ENCODE measurements around the gene AP1S3. TPM values are rescaled to one million over a fixed set of nuclear protein-coding genes. Genes with fewer than 3 reads are reported as not detected.

Gene AP1S3
- total RNA-seq, 1 donor from 2014 or later = 6.4 TPM

DNA sequence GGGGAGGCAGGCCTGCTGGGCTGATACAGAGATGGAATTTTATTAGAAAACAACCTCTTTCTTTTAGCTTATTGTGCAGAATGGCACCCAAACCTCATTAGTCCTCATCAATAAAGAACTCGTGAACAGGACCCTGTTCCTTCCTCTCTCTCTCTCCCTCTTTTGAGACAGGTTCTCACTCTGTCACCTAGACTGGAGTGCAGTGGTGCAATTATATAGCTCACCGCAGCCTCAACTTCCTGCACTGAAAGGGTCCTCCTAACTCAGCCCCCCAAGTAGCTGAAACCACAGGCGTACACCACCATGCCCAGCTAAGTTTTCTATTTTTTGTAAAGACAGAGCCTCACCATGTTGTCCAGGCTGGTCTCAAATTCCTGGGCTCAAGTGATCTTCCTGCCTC lies 21.7 kb upstream of the AP1S3 start:
- TF ChIP-seq, protein P1, sequence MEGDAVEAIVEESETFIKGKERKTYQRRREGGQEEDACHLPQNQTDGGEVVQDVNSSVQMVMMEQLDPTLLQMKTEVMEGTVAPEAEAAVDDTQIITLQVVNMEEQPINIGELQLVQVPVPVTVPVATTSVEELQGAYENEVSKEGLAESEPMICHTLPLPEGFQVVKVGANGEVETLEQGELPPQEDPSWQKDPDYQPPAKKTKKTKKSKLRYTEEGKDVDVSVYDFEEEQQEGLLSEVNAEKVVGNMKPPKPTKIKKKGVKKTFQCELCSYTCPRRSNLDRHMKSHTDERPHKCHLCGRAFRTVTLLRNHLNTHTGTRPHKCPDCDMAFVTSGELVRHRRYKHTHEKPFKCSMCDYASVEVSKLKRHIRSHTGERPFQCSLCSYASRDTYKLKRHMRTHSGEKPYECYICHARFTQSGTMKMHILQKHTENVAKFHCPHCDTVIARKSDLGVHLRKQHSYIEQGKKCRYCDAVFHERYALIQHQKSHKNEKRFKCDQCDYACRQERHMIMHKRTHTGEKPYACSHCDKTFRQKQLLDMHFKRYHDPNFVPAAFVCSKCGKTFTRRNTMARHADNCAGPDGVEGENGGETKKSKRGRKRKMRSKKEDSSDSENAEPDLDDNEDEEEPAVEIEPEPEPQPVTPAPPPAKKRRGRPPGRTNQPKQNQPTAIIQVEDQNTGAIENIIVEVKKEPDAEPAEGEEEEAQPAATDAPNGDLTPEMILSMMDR (IDR thresholded peaks at IDR 0.05) = no peak
- no peak for DNase-seq
- Histone ChIP-seq H3K36me3 (no peaks in the 10 kb centered on the region), H3K27ac (no peak overlapping the region), H3K4me3 (no peak overlapping the region), H3K27me3 (ENCODE audit: low read depth) (no peaks in the 10 kb centered on the region), H3K9me3 (no peaks in the 10 kb centered on the region), H3K4me1 (no peaks in the 10 kb centered on the region)
- intact Hi-C loops (cut with DNase I) = no loop called here
- no peak for ATAC-seq

GRCh38 chr2:223856584-223856983 lies 19.2 kb upstream of the AP1S3 start:
- intact Hi-C loops (cut with DNase I) = no loop called here
- TF ChIP-seq, protein P1 (IDR thresholded peaks at IDR 0.05) = no peak
- no peaks in the 10 kb centered on the region for H3K36me3 ChIP-seq
- no peaks in the 10 kb centered on the region for H3K27me3 ChIP-seq (ENCODE audit: low read depth)
- no peak overlapping the region for H3K27ac ChIP-seq
- ATAC-seq = no peak
- no peak overlapping the region for H3K4me3 ChIP-seq
- H3K9me3 ChIP-seq = no peaks in the 10 kb centered on the region
- no peaks in the 10 kb centered on the region for H3K4me1 ChIP-seq
- no peak for DNase-seq

GRCh38 chr2:223856021-223856420 lies 18.6 kb upstream of the AP1S3 start:
- no peaks in the 10 kb centered on the region for H3K4me1 ChIP-seq
- intact Hi-C loops (cut with DNase I) = no loop called here
- no peak for DNase-seq
- no peak for ATAC-seq
- no peaks in the 10 kb centered on the region for H3K36me3 ChIP-seq
- no peak overlapping the region for H3K27ac ChIP-seq
- TF ChIP-seq, protein P1 (IDR thresholded peaks at IDR 0.05) = no peak
- H3K9me3 ChIP-seq = no peaks in the 10 kb centered on the region
- H3K4me3 ChIP-seq = no peak overlapping the region
- no peaks in the 10 kb centered on the region for H3K27me3 ChIP-seq (ENCODE audit: low read depth)

DNA sequence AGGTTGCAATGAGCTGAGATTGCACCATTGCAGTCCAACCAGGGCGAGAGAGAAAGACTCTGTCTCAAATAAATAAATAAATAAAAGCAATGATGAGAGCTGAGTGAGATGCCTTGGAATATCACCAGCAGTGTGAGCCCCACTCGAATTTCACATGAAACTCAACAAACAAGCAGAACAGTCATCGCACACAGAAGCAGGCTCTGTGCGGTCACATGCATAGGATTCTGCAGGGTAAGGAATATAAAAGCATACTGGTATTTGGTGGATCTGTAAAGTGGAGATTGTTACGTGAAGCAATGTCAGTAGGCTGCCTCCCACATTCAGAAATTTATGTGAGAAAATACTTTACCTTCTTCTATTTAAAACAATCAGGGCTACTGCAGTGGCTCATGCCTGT lies 18.0 kb upstream of the AP1S3 start:
- DNase-seq (no peak), ATAC-seq (no peak)
- no peak overlapping the region for H3K4me3 ChIP-seq
- TF ChIP-seq, protein P1 (IDR thresholded peaks at IDR 0.05) = no peak
- H3K9me3 ChIP-seq = no peaks in the 10 kb centered on the region
- H3K4me1 ChIP-seq = no peaks in the 10 kb centered on the region
- H3K36me3 ChIP-seq = no peaks in the 10 kb centered on the region
- intact Hi-C loops (cut with DNase I) = no loop called here
- H3K27ac ChIP-seq = no peak overlapping the region
- no peaks in the 10 kb centered on the region for H3K27me3 ChIP-seq (ENCODE audit: low read depth)

- no peak for ATAC-seq
- Histone ChIP-seq H3K4me1 (no peaks in the 10 kb centered on the region), H3K27me3 (ENCODE audit: low read depth) (no peaks in the 10 kb centered on the region)
Measured at GRCh38 chr2:223854741-223855140, 17.4 kb upstream of the AP1S3 start.

More at GRCh38 chr2:223854741-223855140, 17.4 kb upstream of the AP1S3 start:
- Histone ChIP-seq H3K4me3 (no peak overlapping the region), H3K9me3 (no peaks in the 10 kb centered on the region), H3K27ac (no peak overlapping the region), H3K36me3 (no peaks in the 10 kb centered on the region)
- intact Hi-C loops (cut with DNase I) = no loop called here
- DNase-seq = no peak
- TF ChIP-seq, protein P1 (IDR thresholded peaks at IDR 0.05) = no peak
